HCT116 (cell line): ENCODE results near the gene DENND2A. TPM values are rescaled to one million over a fixed set of nuclear protein-coding genes. Genes with fewer than 3 reads are reported as not detected.

Source experiments
- ATAC-seq: fragments of 200-7000 bp; cut with Tn5 transposase; 2 replicates; pipeline ENCODE4 v1.9.1; 2020; ENCODE audit warnings: mild to moderate bottlenecking, moderate library complexity
- BruUV-seq: library from RNA; stranded (reverse); fragments of 400-500 nt; replicated peaks from 2 replicates; lab custom pipeline; 2021; lab: Mats Ljungman, UMichigan
- CTCF ChIA-PET: fragments of 300-600 bp; sonication (Branson Sonifier 250); formaldehyde crosslinking; loops from one replicate; lab custom pipeline; 2021; ENCODE audit warnings: antibody characterized with exemption; lab: Charles Lee
- POLR2A ChIA-PET: fragments of 300-600, 350-600 bp; sonication (Branson Sonifier 250); formaldehyde crosslinking; loops from one replicate; lab custom pipeline; 2021; ENCODE audit warnings: antibody characterized with exemption; lab: Charles Lee
- RAD21 ChIA-PET, 2 experiments: fragments of 300-600 bp; sonication (Branson Sonifier 250); formaldehyde crosslinking; loops; one replicate each; lab custom pipeline; 2023; ENCODE audit warnings: low total read pairs in 2 of 2; ENCODE audit not compliant: uncharacterized antibody in 2 of 2, unreplicated experiment in 2 of 2, low non-redundant PET in 1 of 2; lab: Charles Lee
- DNase-seq: peaks from one replicate; pipeline ENCODE4 v3.0.0-alpha.2; 2010; ENCODE audit warnings: low read depth, low spot score
- H2AFZ ChIP-seq: fragments of 200-600 bp; shearing (Covaris generic), sonication (generic); 2 replicates; pipeline ENCODE4 v1.6.1; 2017; ENCODE audit warnings: low read depth, mixed run types, mixed read lengths, antibody characterized with exemption, low read length; ENCODE audit not compliant: poor library complexity, severe bottlenecking
- H3K27ac ChIP-seq: 2 replicates; pipeline ENCODE4 v1.5.1; 2012; ENCODE audit warnings: low read depth, low read length
- H3K27me3 ChIP-seq: fragments of 200-600 bp; sonication (generic); 2 replicates; pipeline ENCODE4 v1.6.1; 2016; ENCODE audit warnings: mixed run types, low read length, mixed read lengths; ENCODE audit not compliant: insufficient read depth
- H3K36me3 ChIP-seq, 2 experiments: fragments of 200-500 bp in 1 of 2; fragments of 200-600 bp in 1 of 2; sonication (Bioruptor generic) in 1 of 2; sonication (generic) in 1 of 2; 2 replicates each; pipeline versions ENCODE4 v1.5.1 to v1.6.1; 2014 to 2016; ENCODE audit warnings: low read length in 2 of 2, inconsistent platforms in 1 of 2, mixed read lengths in 1 of 2, mixed run types in 1 of 2; ENCODE audit not compliant: insufficient read depth in 2 of 2, control insufficient read depth in 1 of 2
- H3K4me1 ChIP-seq, 2 experiments: fragments of 200-600 bp in 1 of 2; sonication (generic) in 1 of 2; 2 replicates each; pipeline versions ENCODE4 v1.5.1 to v1.6.1; 2012 to 2017; ENCODE audit warnings: low read length in 2 of 2, inconsistent platforms in 1 of 2, mild to moderate bottlenecking in 1 of 2, mixed read lengths in 1 of 2, mixed run types in 1 of 2, moderate library complexity in 1 of 2; ENCODE audit not compliant: insufficient read depth in 2 of 2, control insufficient read depth in 1 of 2
- H3K4me2 ChIP-seq: fragments of 200-600 bp; sonication (generic); 2 replicates; pipeline ENCODE4 v1.6.1; 2017; ENCODE audit warnings: mixed run types, low read length, mixed read lengths
- H3K4me3 ChIP-seq, 2 experiments: fragments of 200-600 bp in 1 of 2; sonication (generic) in 1 of 2; replicated peaks in 1 of 2; 2 replicates each; pipeline ENCODE4 v1.5.1; 2011 to 2016; ENCODE audit warnings: low read length in 2 of 2, control low read depth in 1 of 2, low read depth in 1 of 2, mild to moderate bottlenecking in 1 of 2, mixed read lengths in 1 of 2, mixed run types in 1 of 2
- H3K79me2 ChIP-seq: fragments of 200-600 bp; sonication (generic); 2 replicates; pipeline ENCODE4 v1.6.1; 2017; ENCODE audit warnings: mild to moderate bottlenecking, mixed run types, low read length, moderate library complexity, mixed read lengths; ENCODE audit not compliant: insufficient read depth
- H3K9ac ChIP-seq: fragments of 200-600 bp; sonication (generic); 2 replicates; pipeline ENCODE4 v1.6.1; 2016; ENCODE audit warnings: low read length, mixed read lengths
- H3K9me2 ChIP-seq: fragments of 200-600 bp; sonication (generic), shearing (Covaris generic); 2 replicates; pipeline ENCODE4 v1.6.1; 2017; ENCODE audit warnings: mixed run types, mild to moderate bottlenecking, moderate library complexity; ENCODE audit not compliant: insufficient read depth
- H3K9me3 ChIP-seq, 2 experiments: fragments of 200-500 bp in 1 of 2; fragments of 200-600 bp in 1 of 2; sonication (Bioruptor generic) in 1 of 2; sonication (generic) in 1 of 2; 2 replicates each; pipeline ENCODE4 v1.6.1; 2014 to 2017; ENCODE audit warnings: low read length in 2 of 2, mixed read lengths in 2 of 2, inconsistent platforms in 1 of 2, low read depth in 1 of 2, mild to moderate bottlenecking in 1 of 2, mixed run types in 1 of 2, moderate library complexity in 1 of 2; ENCODE audit not compliant: control insufficient read depth in 1 of 2, insufficient read depth in 1 of 2
- H4K20me1 ChIP-seq: fragments of 200-600 bp; sonication (generic), shearing (Covaris generic); 2 replicates; pipeline ENCODE4 v1.6.1; 2017; ENCODE audit warnings: mixed run types, mild to moderate bottlenecking, moderate library complexity; ENCODE audit not compliant: insufficient read depth
- ATF3 ChIP-seq: IDR thresholded peaks from 2 replicates; pipeline ENCODE4 v1.6.1; 2012
- CTCF ChIP-seq, 3 experiments: fragments of 200-600 bp in 1 of 3; sonication (generic) in 1 of 3; IDR thresholded peaks in 2 of 3; conservative IDR thresholded peaks in 1 of 3; 2 replicates each; pipeline ENCODE4 v1.5.1; 2012 to 2017; ENCODE audit warnings: low read depth in 2 of 3, low read length in 2 of 3, antibody characterized with exemption in 1 of 3, borderline replicate concordance in 1 of 3, control low read depth in 1 of 3, mild to moderate bottlenecking in 1 of 3, mixed read lengths in 1 of 3, mixed run types in 1 of 3, moderate library complexity in 1 of 3; ENCODE audit not compliant: insufficient read depth in 1 of 3
- ELF1 ChIP-seq: IDR thresholded peaks from 2 replicates; pipeline ENCODE4 v1.6.1; 2012; ENCODE audit warnings: low read depth, borderline replicate concordance
- FOSL1 ChIP-seq: IDR thresholded peaks from 2 replicates; pipeline ENCODE4 v1.6.1; 2012; ENCODE audit warnings: low read depth
- POLR2A ChIP-seq: IDR thresholded peaks from 2 replicates; pipeline ENCODE4 v1.7.0; 2011; ENCODE audit warnings: borderline replicate concordance; ENCODE audit not compliant: insufficient read depth, insufficient read length; ENCODE audit errors: extremely low read depth
- POLR2AphosphoS5 ChIP-seq: IDR thresholded peaks from 2 replicates; pipeline ENCODE4 v1.6.1; 2011; ENCODE audit warnings: mild to moderate bottlenecking, low read depth, low read length, moderate library complexity
- RAD21 ChIP-seq: IDR thresholded peaks from 2 replicates; pipeline ENCODE4 v1.6.1; 2012; ENCODE audit warnings: low read depth, mild to moderate bottlenecking
- SIN3A ChIP-seq: IDR thresholded peaks from 2 replicates; pipeline ENCODE4 v1.6.1; 2012; ENCODE audit warnings: low read depth
- SRF ChIP-seq: IDR thresholded peaks from 2 replicates; pipeline ENCODE4 v1.6.1; 2012; ENCODE audit warnings: low read depth
- ZNF274 ChIP-seq: fragments of 200-500 bp; sonication (Bioruptor generic); IDR thresholded peaks from 2 replicates; pipeline ENCODE4 v1.6.1; 2014; ENCODE audit warnings: mild to moderate bottlenecking, low read depth, low read length, inconsistent platforms
- intact Hi-C: fragments of 100-400 bp; cut with micrococcal nuclease; formaldehyde crosslinking; loops from 2 replicates; pipeline ENCODE4 v1.10.0; 2022
- total RNA-seq: library from RNA; stranded (reverse); gene quantifications from one replicate; pipeline ENCODE4 v1.2.1, GENCODE V29; 2021; ENCODE audit not compliant: unreplicated experiment
- TF ChIP-seq, protein P1 (sequence below): IDR thresholded peaks from 2 replicates; pipeline ENCODE4 v1.6.1; 2012

The DENND2A gene
- total RNA-seq, 1 experiment from 2014 or later = 0.12 TPM

- peaks cover 4% of the 10 kb centered on the region; the same call in 1 of the 2 replicates for H3K27me3 ChIP-seq
- no peaks in the 10 kb centered on the region for H3K9me3 ChIP-seq
- H3K4me3 ChIP-seq = no peak overlapping the region
- BruUV-seq = no TSS peak
- H3K4me1 ChIP-seq = peaks cover 0 to 6% of the 10 kb centered on the region in 2 experiments; a peak in 1 of 4 replicates
- H3K36me3 ChIP-seq = no peaks in the 10 kb centered on the region
- no peak overlapping the region for H3K9ac ChIP-seq
- ATAC-seq (no peak), DNase-seq (no peak)
- no peaks in the 10 kb centered on the region for H4K20me1 ChIP-seq
- RAD21 ChIA-PET = no interaction called here
- H3K79me2 ChIP-seq = no peaks in the 10 kb centered on the region
- no peak overlapping the region for H2AFZ ChIP-seq
- CTCF ChIA-PET = no interaction called here
- intact Hi-C loops = no loop called here
- H3K4me2 ChIP-seq = peak overlapping the region; percentile 27; the same call in 1 of the 2 replicates
- no peaks in the 10 kb centered on the region for H3K9me2 ChIP-seq
- no peak overlapping the region for H3K27ac ChIP-seq
- TF ChIP-seq FOSL1 (no peak), SIN3A (no peak), POLR2AphosphoS5 (no peak), ZNF274 (no peak), RAD21 (no peak), SRF (no peak), ATF3 (no peak), CTCF (IDR thresholded peaks at IDR 0.05 in 2 of 3, conservative IDR thresholded peaks at IDR 0.05 in 1 of 3; ENCODE audit: borderline replicate concordance in 1 of 3, insufficient read depth in 1 of 3, low read depth in 2 of 3, low read length in 2 of 3) (no peak), ELF1 (no peak), POLR2A (no peak)
- TF ChIP-seq, protein P1, sequence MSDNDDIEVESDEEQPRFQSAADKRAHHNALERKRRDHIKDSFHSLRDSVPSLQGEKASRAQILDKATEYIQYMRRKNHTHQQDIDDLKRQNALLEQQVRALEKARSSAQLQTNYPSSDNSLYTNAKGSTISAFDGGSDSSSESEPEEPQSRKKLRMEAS = no peak
- POLR2A ChIA-PET = no interaction called here
Observed at GRCh38 chr7:140656548-140657515, 16.2 kb upstream of the DENND2A start.
